GM23248 (cell line): ENCODE data around the gene STIM1. TPM values are rescaled to one million over a fixed set of nuclear protein-coding genes. Genes with fewer than 3 reads are reported as not detected.
A peak's percentile ranks its signal among the peaks of the same experiment; 100 is the strongest.

Experiments
- DNase-seq: peaks from one replicate; pipeline ENCODE4 v3.0.0-alpha.2; 2015
- H2AFZ ChIP-seq: fragments of 200-600 bp; sonication (generic); 2 replicates; pipeline ENCODE4 v1.6.1; 2016; ENCODE audit warnings: antibody characterized with exemption
- H3F3A ChIP-seq: fragments of 200-600 bp; sonication (generic); 2 replicates; pipeline ENCODE4 v1.6.1; 2016; ENCODE audit warnings: mild to moderate bottlenecking, antibody characterized with exemption, mixed run types; ENCODE audit not compliant: insufficient read depth
- H3K27ac ChIP-seq: fragments of 200-600 bp; sonication (generic); 2 replicates; pipeline ENCODE4 v1.5.1; 2016; ENCODE audit warnings: mild to moderate bottlenecking
- H3K27me3 ChIP-seq: fragments of 200-600 bp; sonication (generic); replicated peaks from 2 replicates; pipeline ENCODE4 v1.6.1; 2016; ENCODE audit warnings: mild to moderate bottlenecking; ENCODE audit not compliant: insufficient read depth
- H3K36me3 ChIP-seq: fragments of 200-600 bp; sonication (generic); 2 replicates; pipeline ENCODE4 v1.6.1; 2016; ENCODE audit warnings: low read depth, mild to moderate bottlenecking
- H3K4me1 ChIP-seq: fragments of 200-600 bp; sonication (generic); 2 replicates; pipeline ENCODE4 v1.6.1; 2016; ENCODE audit warnings: mild to moderate bottlenecking; ENCODE audit not compliant: insufficient read depth
- H3K4me2 ChIP-seq: fragments of 200-600 bp; sonication (generic); one replicate; pipeline ENCODE4 v1.6.1; 2016; ENCODE audit warnings: mild to moderate bottlenecking; ENCODE audit not compliant: unreplicated experiment
- H3K4me3 ChIP-seq: fragments of 200-600 bp; sonication (generic); 2 replicates; pipeline ENCODE4 v1.5.1; 2016; ENCODE audit warnings: mild to moderate bottlenecking
- H3K79me2 ChIP-seq: fragments of 200-600 bp; sonication (generic); 2 replicates; pipeline ENCODE4 v1.6.1; 2016; ENCODE audit warnings: mild to moderate bottlenecking; ENCODE audit not compliant: insufficient read depth
- H3K9ac ChIP-seq: fragments of 200-600 bp; sonication (generic); 2 replicates; pipeline ENCODE4 v1.6.1; 2016; ENCODE audit warnings: mild to moderate bottlenecking
- H3K9me2 ChIP-seq: fragments of 200-600 bp; sonication (generic); 2 replicates; pipeline ENCODE4 v1.6.1; 2016; ENCODE audit warnings: mixed run types, mild to moderate bottlenecking, moderate library complexity; ENCODE audit not compliant: insufficient read depth
- H3K9me3 ChIP-seq: fragments of 200-600 bp; sonication (generic); one replicate; pipeline ENCODE4 v1.6.1; 2017; ENCODE audit warnings: low read depth
- H4K20me1 ChIP-seq: fragments of 200-600 bp; sonication (generic); 2 replicates; pipeline ENCODE4 v1.6.0; 2016; ENCODE audit not compliant: insufficient read depth
- EZH2 ChIP-seq: fragments of 200-600 bp; sonication (generic); IDR thresholded peaks from 2 replicates; pipeline ENCODE4 v1.6.1; 2018; ENCODE audit warnings: antibody characterized with exemption, mild to moderate bottlenecking; ENCODE audit not compliant: insufficient read depth, poor library complexity, severe bottlenecking
- EZH2phosphoT487 ChIP-seq: fragments of 200-600 bp; sonication (generic); IDR thresholded peaks from 2 replicates; pipeline ENCODE4 v1.6.1; 2018; ENCODE audit warnings: antibody characterized with exemption, moderate library complexity, mild to moderate bottlenecking, low read depth; ENCODE audit not compliant: insufficient read depth
- WGBS, 2 experiments: methylation state at CpG; one replicate each; pipeline ENCODE4 v1.1.6; 2015 to 2017; ENCODE audit warnings: low lambda C conversion rate in 2 of 2, low coverage in 1 of 2; ENCODE audit errors: missing lambda C conversion rate in 2 of 2; 5-methylcytosine and 5-hydroxymethylcytosine counted together
- in situ Hi-C: fragments of 300-500 bp; cut with MboI; formaldehyde crosslinking; loops from 2 replicates; pipeline ENCODE4 v1.15.0; 2020
- polyA plus RNA-seq: library from polyadenylated mRNA; unstranded; fragments of >200 nt; fragmentation: Nextera tagmentation; extraction: Ambion mirVana; gene quantifications from 2 replicates; pipeline ENCODE4 v1.2.1, GENCODE V29; 2016
- total RNA-seq: library from RNA; depleted of rRNA; stranded (reverse); fragments of >200 nt; shearing (Covaris generic); gene quantifications from 2 replicates; pipeline ENCODE4 v1.2.3, GENCODE V29; 2014

STIM1 gene
- total and polyA plus RNA-seq, 2 experiments from 2014 or later: 22.3 to 24.6 TPM

- peak overlapping the region; percentile 43; the same call in 1 of the 2 replicates for H2AFZ ChIP-seq
- H3K9ac ChIP-seq: 0 out of 2 replicates have a peak overlapping the region, but pooled peaks have one; percentile 11
- H3K4me2 ChIP-seq: peak overlapping the region; percentile 35
- H3K4me1 ChIP-seq: peaks cover 23% of the 10 kb centered on the region
- H3K4me3 ChIP-seq: peak overlapping the region; percentile 20; the same call in 1 of the 2 replicates
- peaks cover 19% of the 10 kb centered on the region for H3F3A ChIP-seq
- no peaks in the 10 kb centered on the region for H3K27me3 ChIP-seq
- H3K79me2 ChIP-seq: peaks cover 76% of the 10 kb centered on the region
- no peaks in the 10 kb centered on the region for H3K36me3 ChIP-seq
- TF ChIP-seq EZH2 (no peak), EZH2phosphoT487 (no peak)
- no peak for DNase-seq
- peak overlapping the region; percentile 29 for H3K27ac ChIP-seq
- 88 to 90% methylated on average over 5 of the region's 5 CpGs for WGBS, 2 experiments
- in situ Hi-C loops: no loop called here
- H3K9me2 ChIP-seq: no peaks in the 10 kb centered on the region
- H4K20me1 ChIP-seq: no peaks in the 10 kb centered on the region
- H3K9me3 ChIP-seq: no peaks in the 10 kb centered on the region
These were observed 10.7 kb downstream of the STIM1 start for GRCh38 chr11:3866206-3866605.

DNA sequence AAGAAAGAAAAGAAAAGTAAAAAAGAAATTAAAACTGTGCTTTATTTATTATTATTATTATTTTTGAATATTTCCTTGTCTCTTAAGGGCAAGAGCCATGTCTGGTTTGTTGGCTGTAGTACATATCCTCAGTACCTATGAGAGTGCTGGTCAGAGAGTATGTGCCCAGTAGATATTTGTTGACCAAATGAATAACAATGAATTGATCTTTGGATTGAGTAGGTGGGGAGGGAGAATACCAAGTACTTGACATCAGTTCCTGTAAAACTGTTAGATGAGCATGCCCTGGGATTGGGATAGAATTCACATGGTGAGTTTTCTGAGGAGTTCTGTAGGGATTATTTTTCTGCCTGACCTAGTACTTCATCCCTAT, 11.4 kb downstream of the STIM1 start:
- no peaks in the 10 kb centered on the region for H3K27me3 ChIP-seq
- no peaks in the 10 kb centered on the region for H4K20me1 ChIP-seq
- in situ Hi-C loops: no loop called here
- H3F3A ChIP-seq: peaks cover 19% of the 10 kb centered on the region
- H3K4me3 ChIP-seq: no peak overlapping the region
- no peaks in the 10 kb centered on the region for H3K36me3 ChIP-seq
- H2AFZ ChIP-seq: no peak overlapping the region
- no peak overlapping the region for H3K9ac ChIP-seq
- TF ChIP-seq EZH2: no peak
- no peak for TF ChIP-seq EZH2phosphoT487
- H3K4me2 ChIP-seq: no peak overlapping the region
- no peak for DNase-seq
- H3K4me1 ChIP-seq: peaks cover 23% of the 10 kb centered on the region
- no peaks in the 10 kb centered on the region for H3K9me3 ChIP-seq
- no peak overlapping the region for H3K27ac ChIP-seq
- no peaks in the 10 kb centered on the region for H3K9me2 ChIP-seq
- peaks cover 70% of the 10 kb centered on the region for H3K79me2 ChIP-seq

DNA sequence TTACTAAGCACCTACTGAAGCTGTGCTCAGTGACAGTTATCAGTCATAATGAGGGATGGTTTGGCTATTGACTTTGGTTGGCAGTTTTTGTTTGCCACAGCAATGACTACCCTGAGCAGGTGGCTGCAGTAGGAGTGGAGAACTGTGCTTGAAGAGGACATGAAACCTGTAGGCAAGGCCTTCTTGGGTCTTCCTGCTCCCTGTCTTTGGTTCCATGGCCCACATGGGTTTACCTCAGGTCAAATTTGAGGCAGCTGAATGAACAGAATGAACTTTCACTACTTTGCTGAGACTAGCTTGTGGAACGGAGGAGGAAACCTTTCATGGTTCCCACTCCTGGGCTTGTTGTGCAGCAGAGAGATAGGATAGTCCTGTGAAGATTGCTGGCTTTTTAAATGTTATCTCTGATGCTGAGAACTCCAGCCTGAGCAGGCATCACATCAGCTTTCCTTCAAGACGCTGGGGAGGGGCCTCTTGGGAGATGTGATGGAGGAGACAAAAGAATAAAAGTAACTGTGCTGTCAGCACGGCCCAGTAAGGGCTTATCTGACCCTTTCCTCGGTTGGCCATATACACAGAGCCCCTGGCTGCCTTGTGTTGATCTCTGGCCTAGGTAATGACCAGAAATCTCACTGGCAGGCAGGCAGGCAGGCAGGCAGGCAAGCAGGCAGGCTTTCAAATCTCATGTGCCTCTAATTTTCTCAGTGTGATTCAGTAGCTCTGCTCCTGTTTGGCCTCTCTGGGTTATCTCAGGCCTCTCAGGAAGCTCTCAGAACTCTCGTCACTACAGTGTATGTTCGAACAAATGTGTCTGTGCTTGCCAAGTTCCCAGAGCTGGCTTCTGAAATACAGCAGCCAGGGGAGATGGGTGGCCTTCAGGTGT, 12.0 kb downstream of the STIM1 start:
- Histone ChIP-seq H3K4me1 (peaks cover 23% of the 10 kb centered on the region), H3K4me2 (no peak overlapping the region), H3F3A (peaks cover 19% of the 10 kb centered on the region), H3K36me3 (no peaks in the 10 kb centered on the region), H2AFZ (no peak overlapping the region), H3K9me3 (no peaks in the 10 kb centered on the region), H3K79me2 (peaks cover 64% of the 10 kb centered on the region), H3K9me2 (no peaks in the 10 kb centered on the region), H3K4me3 (no peak overlapping the region), H3K27me3 (no peaks in the 10 kb centered on the region), H3K27ac (no peak overlapping the region), H4K20me1 (no peaks in the 10 kb centered on the region), H3K9ac (no peak overlapping the region)
- DNase-seq: no peak
- no peak for TF ChIP-seq EZH2
- no peak for TF ChIP-seq EZH2phosphoT487
- in situ Hi-C loops: no loop called here
- 75 to 82% methylated on average over 6 of the region's 6 CpGs for WGBS, 2 experiments

DNA sequence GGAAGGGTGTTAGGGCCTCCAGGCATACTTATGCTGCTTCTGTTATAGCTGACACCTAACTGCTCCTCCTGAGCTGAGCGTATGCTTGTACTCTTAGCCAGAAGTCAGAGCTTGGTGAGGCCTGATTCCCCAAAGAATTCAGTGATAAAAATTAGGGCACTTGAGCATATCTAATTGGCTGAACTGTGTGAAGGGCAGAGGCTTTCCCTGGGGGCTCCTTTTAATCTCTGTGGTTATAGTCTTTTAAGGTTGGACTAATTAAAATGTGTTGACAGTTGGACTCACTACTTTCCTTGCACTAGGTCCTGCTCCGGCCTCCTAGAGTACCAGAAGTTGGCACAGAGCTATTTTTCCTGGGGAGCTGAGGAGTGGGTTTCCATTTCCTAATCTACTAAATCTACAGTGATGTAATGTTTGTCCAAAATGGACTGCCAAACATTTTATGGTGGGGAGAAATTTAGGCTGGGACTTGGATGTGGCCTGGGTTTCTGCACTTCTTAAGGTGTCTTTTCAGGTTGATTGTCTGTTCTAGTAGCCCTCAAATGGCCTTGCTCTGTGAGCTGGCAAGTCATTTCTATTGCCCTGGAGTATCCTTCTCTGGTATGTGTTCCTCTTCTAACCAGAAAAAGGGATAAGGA, 18.4 kb downstream of the STIM1 start:
- no peaks in the 10 kb centered on the region for H4K20me1 ChIP-seq
- H3F3A ChIP-seq: no peaks in the 10 kb centered on the region
- WGBS, 2 experiments: 85 to 89% methylated on average over 2 of the region's 2 CpGs
- H3K79me2 ChIP-seq: peaks cover 37% of the 10 kb centered on the region
- in situ Hi-C loops: no loop called here
- no peaks in the 10 kb centered on the region for H3K9me2 ChIP-seq
- DNase-seq: no peak
- H2AFZ ChIP-seq: no peak overlapping the region
- H3K27me3 ChIP-seq: no peaks in the 10 kb centered on the region
- no peak overlapping the region for H3K9ac ChIP-seq
- TF ChIP-seq EZH2phosphoT487: no peak
- no peak for TF ChIP-seq EZH2
- H3K27ac ChIP-seq: no peak overlapping the region
- no peak overlapping the region for H3K4me2 ChIP-seq
- H3K9me3 ChIP-seq: no peaks in the 10 kb centered on the region
- no peaks in the 10 kb centered on the region for H3K4me1 ChIP-seq
- H3K36me3 ChIP-seq: no peaks in the 10 kb centered on the region
- no peak overlapping the region for H3K4me3 ChIP-seq
